ENCODE measurements around the gene ZBTB16.
A peak's percentile ranks its signal among the peaks of the same experiment; 100 is the strongest.

The ZBTB16 gene

GRCh38 chr11:114162719-114163123 lies 103.2 kb downstream of the ZBTB16 start:
- Mint-ChIP-seq H3K27ac (peak overlapping the region in 1 of 2 donors; percentile 50), H3K4me3 (peak overlapping the region in 1 of 2 donors; percentile 39), H3K4me1 (ENCODE audit: low read depth in 2 of 2) (peaks cover 69 to 73% of the 10 kb centered on the region in 2 donors), H3K27me3 (no peaks in the 10 kb centered on the region), H3K9me3 (no peaks in the 10 kb centered on the region), H3K36me3 (ENCODE audit: insufficient read depth) (peaks cover 38% of the 10 kb centered on the region)
- DNase-seq (no peak), ATAC-seq (replicated peaks) (no peak)

- Mint-ChIP-seq H3K36me3 (ENCODE audit: insufficient read depth) (peaks cover 37% of the 10 kb centered on the region), H3K27ac (peak overlapping the region; percentile 50 to 52)
- ATAC-seq (replicated peaks) = no peak
Observed at GRCh38 chr11:114163229-114163631, 103.7 kb downstream of the ZBTB16 start.

DNA sequence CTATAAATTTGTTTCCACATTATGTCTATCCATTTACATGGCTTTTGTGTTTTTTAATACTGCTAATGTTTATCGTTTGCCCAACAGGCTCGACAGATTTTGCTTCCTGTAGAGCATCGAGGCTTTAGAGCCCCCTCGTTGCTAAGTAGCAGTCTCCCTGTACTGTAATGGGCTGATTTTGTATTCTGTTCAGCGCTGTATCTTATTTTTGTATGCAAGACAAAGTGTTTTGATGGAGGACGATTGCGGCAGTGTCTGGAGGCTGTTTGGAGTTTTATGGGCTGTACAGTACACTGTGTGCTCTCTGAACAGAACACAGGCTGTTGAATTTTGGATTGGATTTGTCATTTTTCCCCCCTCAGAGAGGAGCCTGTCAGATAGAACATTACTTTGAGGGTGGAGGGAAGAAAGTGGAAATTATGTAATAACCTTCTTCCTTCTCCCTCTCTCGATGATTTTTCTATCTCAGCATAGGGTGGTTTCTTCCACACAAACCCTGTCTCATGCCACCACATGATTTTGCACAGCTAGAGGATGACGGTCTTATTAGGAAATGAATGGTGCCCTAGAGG lies 104.4 kb downstream of the ZBTB16 start:
- Mint-ChIP-seq H3K27ac (peak overlapping the region; percentile 15 to 52), H3K36me3 (ENCODE audit: insufficient read depth) (peaks cover 32% of the 10 kb centered on the region), H3K9me3 (no peaks in the 10 kb centered on the region), H3K4me1 (ENCODE audit: low read depth in 2 of 2) (peaks cover 73% of the 10 kb centered on the region in 2 donors), H3K4me3 (peak overlapping the region in 1 of 2 donors; percentile 7), H3K27me3 (no peaks in the 10 kb centered on the region)
- ATAC-seq (replicated peaks) (no peak), DNase-seq (no peak)

More at GRCh38 chr11:114163229-114163631, 103.7 kb downstream of the ZBTB16 start:
- Mint-ChIP-seq H3K27me3 (no peaks in the 10 kb centered on the region), H3K9me3 (no peaks in the 10 kb centered on the region), H3K4me3 (peak overlapping the region in 1 of 2 donors; percentile 7), H3K4me1 (ENCODE audit: low read depth in 2 of 2) (peaks cover 69 to 73% of the 10 kb centered on the region in 2 donors)
- no peak for DNase-seq

DNA sequence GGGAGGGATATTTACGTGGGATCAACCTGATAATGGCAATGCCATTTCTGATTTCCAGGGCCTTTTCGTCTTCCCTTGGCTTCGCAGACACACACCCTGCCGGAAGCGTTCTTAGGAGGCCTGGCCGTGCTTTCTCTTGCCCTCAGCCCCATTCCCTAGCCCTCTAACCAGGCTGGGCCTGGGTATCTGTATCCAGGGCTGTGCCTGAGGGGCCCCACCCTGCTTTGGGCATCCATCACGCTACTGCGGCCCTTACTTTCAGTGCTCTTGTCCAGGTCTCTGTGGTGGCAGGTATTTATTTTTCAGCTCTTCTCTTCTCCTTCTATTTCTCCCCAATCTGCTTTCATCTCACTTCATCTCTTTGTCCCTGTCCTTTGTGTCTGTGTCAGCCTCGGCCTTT lies 105.0 kb downstream of the ZBTB16 start:
- H3K36me3 Mint-ChIP-seq (ENCODE audit: insufficient read depth) = peaks cover 32% of the 10 kb centered on the region
- H3K4me1 Mint-ChIP-seq (ENCODE audit: low read depth in 2 of 2) = peaks cover 73 to 74% of the 10 kb centered on the region in 2 donors
- peak overlapping the region in 1 of 2 donors; percentile 20 for H3K27ac Mint-ChIP-seq
- H3K4me3 Mint-ChIP-seq = no peak overlapping the region
- no peak for DNase-seq
- no peaks in the 10 kb centered on the region for H3K9me3 Mint-ChIP-seq
- no peaks in the 10 kb centered on the region for H3K27me3 Mint-ChIP-seq
- ATAC-seq (replicated peaks) = no peak

DNA sequence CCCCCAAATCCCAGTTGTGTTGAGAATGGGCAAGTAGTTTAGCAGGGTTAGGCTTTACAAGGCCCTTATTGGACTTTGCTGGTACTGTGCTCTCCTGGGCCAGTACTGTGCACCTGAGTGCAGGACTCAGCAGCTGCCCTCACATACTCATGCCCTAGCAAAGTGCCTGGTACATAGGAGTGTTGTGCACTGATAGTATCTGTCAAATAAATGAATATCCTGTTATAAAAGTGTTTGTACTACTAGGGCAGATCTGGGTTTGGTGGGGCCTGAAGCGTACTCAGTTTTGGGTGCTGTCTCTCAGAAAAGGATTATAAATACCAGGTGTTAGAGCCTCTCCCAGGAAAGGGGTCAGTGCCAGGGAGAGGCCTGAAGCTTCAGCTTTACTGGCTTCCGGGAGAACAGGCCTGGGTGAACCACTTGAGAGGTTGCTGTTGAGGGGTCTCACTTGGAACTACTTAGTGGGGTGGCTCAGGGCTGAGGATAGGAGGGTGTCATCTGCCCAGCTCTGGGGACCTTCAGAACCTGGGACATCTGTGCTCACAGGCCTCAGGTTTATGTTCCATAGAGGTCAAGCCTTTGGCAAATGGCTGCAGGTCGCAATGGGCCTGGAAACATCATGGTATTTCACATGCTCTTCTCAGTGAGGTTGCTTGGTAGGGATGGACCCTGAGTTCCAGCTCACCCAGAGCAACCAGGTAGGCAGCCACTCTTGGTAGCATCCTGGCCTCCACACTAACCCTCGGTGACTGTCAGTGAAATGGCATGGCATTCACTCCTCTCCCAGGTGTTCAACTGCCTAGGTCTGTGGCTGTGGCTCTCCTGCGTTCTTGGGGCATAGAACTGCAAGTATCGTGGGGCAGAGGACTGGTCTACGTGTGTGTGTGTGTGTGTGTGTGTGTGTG lies 106.1 kb downstream of the ZBTB16 start:
- Mint-ChIP-seq H3K27me3 (no peaks in the 10 kb centered on the region), H3K4me3 (peak overlapping the region; percentile 5 to 38), H3K36me3 (ENCODE audit: insufficient read depth) (peaks cover 27% of the 10 kb centered on the region), H3K27ac (peak overlapping the region; percentile 6 to 39), H3K4me1 (ENCODE audit: low read depth in 2 of 2) (peaks cover 67 to 71% of the 10 kb centered on the region in 2 donors), H3K9me3 (no peaks in the 10 kb centered on the region)
- DNase-seq (no peak), ATAC-seq (replicated peaks) (no peak)

DNA sequence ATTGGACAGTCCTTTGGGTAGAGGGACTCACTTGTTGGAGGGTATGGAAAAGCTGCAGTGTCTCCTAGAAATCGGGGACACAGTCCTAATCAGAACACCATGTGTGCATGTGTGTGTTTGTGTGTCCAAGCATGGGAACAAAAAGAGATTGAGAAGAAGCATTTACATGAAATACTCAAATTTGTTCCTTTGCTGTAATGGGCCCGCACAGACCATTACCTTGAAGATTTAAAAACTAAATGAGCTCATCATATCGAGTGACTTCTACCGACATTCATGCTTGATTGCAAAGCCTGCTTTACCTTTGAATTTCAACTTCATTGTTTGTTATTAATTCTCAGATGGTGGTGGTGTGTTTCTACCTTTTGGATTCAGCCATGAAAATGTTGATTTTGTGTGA lies 106.9 kb downstream of the ZBTB16 start:
- peaks cover 26% of the 10 kb centered on the region for H3K36me3 Mint-ChIP-seq (ENCODE audit: insufficient read depth)
- H3K9me3 Mint-ChIP-seq = no peaks in the 10 kb centered on the region
- DNase-seq (no peak), ATAC-seq (replicated peaks) (peak; percentile 11)
- H3K4me3 Mint-ChIP-seq = peak overlapping the region in 1 of 2 donors; percentile 74
- no peaks in the 10 kb centered on the region for H3K27me3 Mint-ChIP-seq
- H3K4me1 Mint-ChIP-seq (ENCODE audit: low read depth in 2 of 2) = peaks cover 61 to 68% of the 10 kb centered on the region in 2 donors
- peak overlapping the region; percentile 39 to 89 for H3K27ac Mint-ChIP-seq

- peak overlapping the region; percentile 72 to 74 for H3K4me3 Mint-ChIP-seq
Observed at GRCh38 chr11:114166897-114167323, 107.4 kb downstream of the ZBTB16 start.

DNA sequence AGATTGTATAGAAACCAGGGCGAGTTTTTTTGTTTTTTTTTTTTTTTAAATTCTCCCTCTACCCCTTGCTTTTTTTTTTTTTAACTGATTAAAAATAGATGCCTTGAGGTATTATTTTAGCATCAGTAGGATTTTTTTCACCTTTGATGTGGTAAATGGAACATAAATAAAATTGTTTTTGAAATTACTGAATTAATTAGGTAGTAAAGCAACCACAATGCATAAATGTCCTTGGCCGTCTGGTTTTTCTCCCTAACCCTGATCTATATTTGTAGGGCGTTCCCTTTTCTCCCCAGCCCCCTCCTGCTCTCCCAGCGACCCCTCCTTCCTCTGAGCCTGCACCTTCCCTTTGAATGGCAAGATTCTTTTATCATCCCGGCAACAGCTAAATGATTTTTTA lies 107.8 kb downstream of the ZBTB16 start:
- peak overlapping the region; percentile 39 to 89 for H3K27ac Mint-ChIP-seq
- ATAC-seq (replicated peaks) = no peak
- H3K4me3 Mint-ChIP-seq = peak overlapping the region; percentile 72 to 74
- H3K27me3 Mint-ChIP-seq = no peaks in the 10 kb centered on the region
- H3K9me3 Mint-ChIP-seq = no peaks in the 10 kb centered on the region
- peaks cover 24% of the 10 kb centered on the region for H3K36me3 Mint-ChIP-seq (ENCODE audit: insufficient read depth)
- DNase-seq = no peak
- peaks cover 67 to 73% of the 10 kb centered on the region in 2 donors for H3K4me1 Mint-ChIP-seq (ENCODE audit: low read depth in 2 of 2)

More at GRCh38 chr11:114166897-114167323, 107.4 kb downstream of the ZBTB16 start:
- Mint-ChIP-seq H3K36me3 (ENCODE audit: insufficient read depth) (peaks cover 24% of the 10 kb centered on the region), H3K27ac (peak overlapping the region; percentile 39 to 89), H3K9me3 (no peaks in the 10 kb centered on the region), H3K4me1 (ENCODE audit: low read depth in 2 of 2) (peaks cover 63 to 69% of the 10 kb centered on the region in 2 donors), H3K27me3 (no peaks in the 10 kb centered on the region)
- DNase-seq (peak in 2 of 3 experiments; percentile 20 to 33), ATAC-seq (replicated peaks) (peak; percentile 80)

DNA sequence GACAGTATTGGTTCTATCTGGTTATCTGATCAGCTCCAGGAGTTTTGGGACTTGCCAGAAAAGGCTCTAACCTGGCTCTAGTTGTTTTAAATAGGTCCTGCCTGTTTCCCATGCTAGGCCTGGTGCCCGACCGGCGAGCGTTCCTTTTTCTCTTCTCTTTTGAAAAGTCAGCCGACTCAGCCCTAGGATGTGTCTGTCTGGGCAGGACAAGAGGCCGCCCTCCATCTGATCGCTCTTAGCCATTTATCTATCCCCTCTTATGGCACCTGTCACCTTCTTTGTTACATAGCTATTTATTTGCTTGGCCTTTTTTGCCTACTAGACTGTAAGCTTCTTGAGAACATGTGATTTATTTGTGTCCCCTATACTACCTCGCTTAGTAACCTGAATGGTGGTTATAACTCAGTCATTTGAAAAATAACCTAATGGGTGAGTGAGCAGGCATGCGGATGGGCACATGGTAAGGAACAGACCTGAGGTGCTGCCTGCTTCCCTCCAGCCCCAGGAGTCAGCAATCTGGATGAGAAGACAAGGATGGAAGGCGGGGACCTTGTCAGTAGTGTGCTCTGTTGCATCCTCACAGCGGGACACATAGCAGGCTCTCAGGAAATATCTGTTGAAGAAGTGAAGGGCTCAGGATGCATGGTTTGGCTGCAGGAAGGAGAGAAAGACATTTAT lies 108.4 kb downstream of the ZBTB16 start:
- peaks cover 70 to 74% of the 10 kb centered on the region in 2 donors for H3K4me1 Mint-ChIP-seq (ENCODE audit: low read depth in 2 of 2)
- H3K27ac Mint-ChIP-seq = peak overlapping the region; percentile 39 to 89
- peaks cover 24% of the 10 kb centered on the region for H3K36me3 Mint-ChIP-seq (ENCODE audit: insufficient read depth)
- H3K27me3 Mint-ChIP-seq = no peaks in the 10 kb centered on the region
- DNase-seq = no peak
- peak overlapping the region; percentile 72 to 74 for H3K4me3 Mint-ChIP-seq
- H3K9me3 Mint-ChIP-seq = no peaks in the 10 kb centered on the region
- no peak for ATAC-seq (replicated peaks)

DNA sequence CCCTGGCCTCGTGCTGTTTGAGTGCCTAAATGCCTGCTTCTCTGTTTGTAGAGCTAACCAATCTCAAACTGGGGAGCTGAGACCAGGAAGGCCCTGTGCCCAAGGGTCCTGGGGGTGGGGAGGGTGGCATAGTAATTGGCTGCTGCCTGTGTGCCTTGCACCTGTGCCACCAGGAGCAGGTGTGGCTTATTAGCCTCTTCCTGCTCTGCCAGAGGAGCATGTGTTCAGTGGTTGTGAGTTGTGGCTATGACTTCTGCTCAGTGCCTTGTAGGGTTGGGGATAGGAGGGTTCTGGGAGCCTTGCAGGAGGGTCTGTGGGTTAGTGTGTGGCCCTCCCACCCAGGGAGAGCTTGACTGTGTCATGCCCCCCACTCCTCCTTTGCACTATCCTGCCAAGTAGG lies 109.2 kb downstream of the ZBTB16 start:
- Mint-ChIP-seq H3K27me3 (no peaks in the 10 kb centered on the region), H3K4me3 (peak overlapping the region; percentile 72 to 74), H3K36me3 (ENCODE audit: insufficient read depth) (peaks cover 24% of the 10 kb centered on the region), H3K4me1 (ENCODE audit: low read depth in 2 of 2) (peaks cover 77 to 80% of the 10 kb centered on the region in 2 donors), H3K27ac (peak overlapping the region in 1 of 2 donors; percentile 87), H3K9me3 (no peaks in the 10 kb centered on the region)
- no peak for DNase-seq
- peak; percentile 16 for ATAC-seq (replicated peaks)

- ATAC-seq (replicated peaks) (no peak), DNase-seq (no peak)
- H3K36me3 Mint-ChIP-seq (ENCODE audit: insufficient read depth) = peaks cover 24% of the 10 kb centered on the region
- peak overlapping the region in 1 of 2 donors; percentile 74 for H3K4me3 Mint-ChIP-seq
- H3K9me3 Mint-ChIP-seq = no peaks in the 10 kb centered on the region
- peaks cover 82% of the 10 kb centered on the region in 2 donors for H3K4me1 Mint-ChIP-seq (ENCODE audit: low read depth in 2 of 2)
- no peaks in the 10 kb centered on the region for H3K27me3 Mint-ChIP-seq
- H3K27ac Mint-ChIP-seq = peak overlapping the region; percentile 52 to 87
Observed at GRCh38 chr11:114169321-114169749, 109.8 kb downstream of the ZBTB16 start.

GRCh38 chr11:114169821-114170220 lies 110.3 kb downstream of the ZBTB16 start:
- H3K27ac Mint-ChIP-seq = peak overlapping the region in 1 of 2 donors; percentile 87
- DNase-seq = no peak
- H3K4me3 Mint-ChIP-seq = peak overlapping the region in 1 of 2 donors; percentile 74
- no peaks in the 10 kb centered on the region for H3K27me3 Mint-ChIP-seq
- H3K9me3 Mint-ChIP-seq = no peaks in the 10 kb centered on the region
- H3K36me3 Mint-ChIP-seq (ENCODE audit: insufficient read depth) = peaks cover 24% of the 10 kb centered on the region
- H3K4me1 Mint-ChIP-seq (ENCODE audit: low read depth in 2 of 2) = peaks cover 80 to 81% of the 10 kb centered on the region in 2 donors
- ATAC-seq (replicated peaks) = no peak

- H3K36me3 Mint-ChIP-seq (ENCODE audit: insufficient read depth) = peaks cover 24% of the 10 kb centered on the region
- no peaks in the 10 kb centered on the region for H3K27me3 Mint-ChIP-seq
- peaks cover 78% of the 10 kb centered on the region in 2 donors for H3K4me1 Mint-ChIP-seq (ENCODE audit: low read depth in 2 of 2)
- H3K9me3 Mint-ChIP-seq = no peaks in the 10 kb centered on the region
- no peak for ATAC-seq (replicated peaks)
- H3K27ac Mint-ChIP-seq = peak overlapping the region in 1 of 2 donors; percentile 87
- no peak overlapping the region for H3K4me3 Mint-ChIP-seq
- no peak for DNase-seq
Observed at GRCh38 chr11:114170226-114170625, 110.7 kb downstream of the ZBTB16 start.

Measured in effector memory CD8-positive, alpha-beta T cell (primary cell).